ENCODE measurements around the gene ACOD1. TPM values are rescaled to one million over a fixed set of nuclear protein-coding genes. Genes with fewer than 3 reads are reported as not detected.

ACOD1 gene
- total and polyA plus RNA-seq, 2 of the 13 experiments (the other 11 are each of a cell fraction or from before 2014, with no cell fraction given), result not detected

GRCh38 chr13:76925115-76925514 is 23.2 kb upstream of the ACOD1 start (continued):
- no peak for TF ChIP-seq ZNF609 (CRISPR knock-in tag; IDR thresholded peaks at IDR 0.05; ENCODE audit: borderline replicate concordance)

- CTCF ChIA-PET (ENCODE audit: low intra/inter-chr PET ratio, low total read pairs), result no interaction called here
- TF ChIP-seq CEBPB (IDR thresholded peaks at IDR 0.05; ENCODE audit: borderline replicate concordance, low read depth, low read length), result no peak
- no peak for TF ChIP-seq ZNF354B (CRISPR knock-in tag; IDR thresholded peaks at IDR 0.05)
- TF ChIP-seq ZBTB10 (CRISPR knock-in tag; IDR thresholded peaks at IDR 0.05; ENCODE audit: borderline replicate concordance), result no peak
- no peak for TF ChIP-seq RXRA (CRISPR knock-in tag; IDR thresholded peaks at IDR 0.05)
- no peak for TF ChIP-seq SCMH1 (CRISPR knock-in tag; IDR thresholded peaks at IDR 0.05; ENCODE audit: borderline replicate concordance)
- no peak for TF ChIP-seq GPBP1L1 (CRISPR knock-in tag; IDR thresholded peaks at IDR 0.05)
- no peak for TF ChIP-seq ATAD3A (CRISPR knock-in tag; IDR thresholded peaks at IDR 0.05)
- no peak for TF ChIP-seq ATF7-NPFF (CRISPR knock-in tag; IDR thresholded peaks at IDR 0.05; ENCODE audit: low read depth)
- TF ChIP-seq HNF1B (CRISPR knock-in tag; IDR thresholded peaks at IDR 0.05), result no peak
- TF ChIP-seq ZFP36L2 (CRISPR knock-in tag; IDR thresholded peaks at IDR 0.05), result no peak
- TF ChIP-seq MIER3 (CRISPR knock-in tag; IDR thresholded peaks at IDR 0.05; ENCODE audit: borderline replicate concordance), result no peak
Measured at GRCh38 chr13:76927955-76928354, 20.4 kb upstream of the ACOD1 start.

More at GRCh38 chr13:76927955-76928354, 20.4 kb upstream of the ACOD1 start:
- no peaks in the 10 kb centered on the region for H3K36me3 ChIP-seq (replicated peaks in 1 of 2; ENCODE audit: control insufficient read depth in 1 of 2, insufficient read depth in 2 of 2, low read length in 2 of 2)
- H4K20me1 ChIP-seq (ENCODE audit: insufficient read depth, low read length), result no peaks in the 10 kb centered on the region
- H3K27ac ChIP-seq (ENCODE audit: extremely low read length, insufficient read depth, low read length), result no peak overlapping the region
- WGBS (ENCODE audit: low lambda C conversion rate), result 12% methylated on average over 5 of the region's 5 CpGs
- BruUV-seq (replicated peaks), result no TSS peak
- H3K4me1 ChIP-seq (ENCODE audit: insufficient read depth, low read length), result no peaks in the 10 kb centered on the region
- no peak for FAIRE-seq
- in situ Hi-C loops (cut with HindIII; ENCODE audit: extremely low pct_ligation_motif_present, low pct_unique_long_range_greater_than_20kb) (no loop called here), intact Hi-C loops (cut with micrococcal nuclease; ENCODE audit: unreplicated experiment) (no loop called here)
- no peaks in the 10 kb centered on the region for H3K79me2 ChIP-seq (ENCODE audit: insufficient read depth, low read length)
- H2AFZ ChIP-seq (ENCODE audit: low read length), result no peak overlapping the region
- no peak overlapping the region for H3K4me3 ChIP-seq (replicated peaks in 1 of 3; ENCODE audit: insufficient read depth in 1 of 3, low read depth in 2 of 3, low read length in 3 of 3)
- ATAC-seq, result no peak
- H3K27me3 ChIP-seq (ENCODE audit: control insufficient read depth in 1 of 2, insufficient read depth in 2 of 2, low read length in 2 of 2), result no peaks in the 10 kb centered on the region; a peak in 1 of 5 replicates
- no peak for DNase-seq (ENCODE audit: low spot score)
- POLR2A ChIA-PET, result no interaction called here
- no peak overlapping the region for H3K4me2 ChIP-seq (ENCODE audit: low read depth, low read length)
- no peaks in the 10 kb centered on the region for H3K9me3 ChIP-seq (ENCODE audit: low read length)
- no peak overlapping the region for H3K9ac ChIP-seq (ENCODE audit: insufficient read depth, low read depth, low read length)
